Measurements from ENCODE around the gene PRKACG. TPM values are rescaled to one million over a fixed set of nuclear protein-coding genes. Genes with fewer than 3 reads are reported as not detected.

The PRKACG gene
- total RNA-seq, 1 donor from 2014 or later, result not detected

- Histone ChIP-seq H3K27me3 (no peaks in the 10 kb centered on the region), H3K27ac (no peak overlapping the region), H3K9me3 (no peaks in the 10 kb centered on the region), H3K4me1 (no peaks in the 10 kb centered on the region), H3K4me3 (no peak overlapping the region), H3K36me3 (no peaks in the 10 kb centered on the region)
- TF ChIP-seq CTCF (IDR thresholded peaks at IDR 0.05), result no peak
- no peak for DNase-seq
- ATAC-seq, result peak; percentile 72
- intact Hi-C loops (cut with DNase I), result no loop called here
These were observed 33.5 kb downstream of the PRKACG start for GRCh38 chr9:68980341-68980914.

DNA sequence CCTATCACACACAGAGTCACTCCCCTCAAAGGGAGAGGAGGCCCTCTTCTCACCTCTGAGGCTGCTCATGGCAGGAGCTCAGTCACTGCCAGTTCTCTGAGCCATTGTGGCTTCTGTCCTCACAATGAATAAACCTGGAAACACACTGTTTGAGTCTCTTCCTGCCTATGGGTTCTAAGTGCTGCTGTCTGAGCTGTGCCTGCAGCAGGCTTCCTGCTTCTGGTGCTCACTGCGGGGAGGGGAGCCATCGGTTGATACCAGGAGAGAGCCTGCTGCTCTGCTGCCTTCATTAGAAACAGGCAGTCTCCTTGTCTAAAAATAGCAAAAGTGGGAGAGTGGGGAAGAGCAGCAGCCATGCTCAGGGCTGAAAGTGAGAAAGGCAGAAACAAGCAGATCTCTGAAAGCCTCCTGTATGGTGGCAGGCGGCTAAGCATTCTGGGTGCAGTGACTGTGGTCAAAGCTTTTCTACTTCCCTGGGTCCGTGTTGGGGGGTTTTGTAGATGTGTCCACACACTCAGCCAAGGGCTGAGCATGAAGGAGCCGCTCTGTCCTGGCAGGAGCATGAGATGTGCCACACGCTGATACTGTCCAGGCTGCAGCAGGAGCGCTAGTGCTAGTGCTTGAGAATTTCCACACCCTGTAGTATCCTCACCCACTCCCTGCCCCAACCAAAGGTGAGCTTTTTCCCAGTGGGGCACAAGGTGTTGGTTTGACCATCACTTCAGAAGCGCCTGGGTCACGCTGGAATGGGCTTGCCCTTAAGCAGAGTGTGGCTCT, 34.2 kb downstream of the PRKACG start:
- TF ChIP-seq CTCF (IDR thresholded peaks at IDR 0.05), result no peak
- intact Hi-C loops (cut with DNase I), result no loop called here
- no peaks in the 10 kb centered on the region for H3K4me1 ChIP-seq
- ATAC-seq (peak; percentile 31), DNase-seq (no peak)
- no peak overlapping the region for H3K4me3 ChIP-seq
- no peaks in the 10 kb centered on the region for H3K36me3 ChIP-seq
- H3K9me3 ChIP-seq, result no peaks in the 10 kb centered on the region
- H3K27me3 ChIP-seq, result no peaks in the 10 kb centered on the region
- H3K27ac ChIP-seq, result no peak overlapping the region

DNA sequence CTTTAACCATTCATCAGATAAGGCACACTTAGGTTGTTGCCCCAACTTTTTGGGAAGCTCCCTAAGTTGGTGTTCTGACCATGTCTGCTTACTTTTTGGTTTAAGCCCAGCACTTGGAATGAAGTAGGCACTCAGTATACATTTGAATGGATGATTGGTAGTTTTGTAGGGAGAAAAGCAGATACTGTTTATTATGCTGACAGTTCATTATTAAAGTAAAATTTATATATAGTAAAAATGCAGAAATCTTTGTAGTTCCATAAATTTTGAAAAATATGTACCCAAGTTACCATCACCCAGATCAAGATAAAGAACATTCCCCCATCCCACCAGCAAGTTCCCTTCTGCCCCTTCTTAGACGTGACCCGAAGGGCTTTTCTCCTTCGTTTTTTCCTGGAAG, 35.4 kb downstream of the PRKACG start:
- intact Hi-C loops (cut with DNase I), result no loop called here
- no peak for ATAC-seq
- Histone ChIP-seq H3K9me3 (no peaks in the 10 kb centered on the region), H3K4me1 (no peaks in the 10 kb centered on the region), H3K27ac (no peak overlapping the region), H3K4me3 (no peak overlapping the region), H3K27me3 (no peaks in the 10 kb centered on the region), H3K36me3 (no peaks in the 10 kb centered on the region)
- no peak for TF ChIP-seq CTCF (IDR thresholded peaks at IDR 0.05)
- DNase-seq, result no peak

- no peak for DNase-seq
- peak; percentile 74 for ATAC-seq
- intact Hi-C loops (cut with DNase I), result no loop called here
- Histone ChIP-seq H3K27me3 (no peaks in the 10 kb centered on the region), H3K9me3 (no peaks in the 10 kb centered on the region), H3K36me3 (no peaks in the 10 kb centered on the region), H3K27ac (no peak overlapping the region), H3K4me1 (no peaks in the 10 kb centered on the region), H3K4me3 (no peak overlapping the region)
- no peak for TF ChIP-seq CTCF (IDR thresholded peaks at IDR 0.05)
These were observed 35.8 kb downstream of the PRKACG start for GRCh38 chr9:68978066-68978465.

GRCh38 chr9:68975365-68976043, 38.4 kb downstream of the PRKACG start:
- Histone ChIP-seq H3K27ac (peak overlapping the region; percentile 75), H3K4me1 (no peaks in the 10 kb centered on the region), H3K9me3 (no peaks in the 10 kb centered on the region), H3K27me3 (no peaks in the 10 kb centered on the region), H3K36me3 (no peaks in the 10 kb centered on the region), H3K4me3 (peak overlapping the region; percentile 41)
- intact Hi-C loops (cut with DNase I), result no loop called here
- DNase-seq, result no peak
- no peak for TF ChIP-seq CTCF (IDR thresholded peaks at IDR 0.05)
- ATAC-seq, result peak; percentile 75
